GM12865 (cell line): ENCODE data around the gene PSMG4.

ENCODE experiments used
- DNase-seq: peaks from one replicate; pipeline ENCODE4 v3.0.0; 2010; ENCODE audit warnings: low read depth
- H3K4me3 ChIP-seq: 2 replicates; pipeline ENCODE4 v1.5.1; 2011; ENCODE audit warnings: mild to moderate bottlenecking, low read depth, low read length, control low read depth
- TF ChIP-seq, protein P1 (sequence below): IDR thresholded peaks from 2 replicates; pipeline ENCODE4 v1.5.1; 2011; ENCODE audit warnings: low read length, control low read depth, low read depth, inconsistent platforms; ENCODE audit not compliant: insufficient read depth; ENCODE audit errors: missing control alignments

Gene PSMG4

DNA sequence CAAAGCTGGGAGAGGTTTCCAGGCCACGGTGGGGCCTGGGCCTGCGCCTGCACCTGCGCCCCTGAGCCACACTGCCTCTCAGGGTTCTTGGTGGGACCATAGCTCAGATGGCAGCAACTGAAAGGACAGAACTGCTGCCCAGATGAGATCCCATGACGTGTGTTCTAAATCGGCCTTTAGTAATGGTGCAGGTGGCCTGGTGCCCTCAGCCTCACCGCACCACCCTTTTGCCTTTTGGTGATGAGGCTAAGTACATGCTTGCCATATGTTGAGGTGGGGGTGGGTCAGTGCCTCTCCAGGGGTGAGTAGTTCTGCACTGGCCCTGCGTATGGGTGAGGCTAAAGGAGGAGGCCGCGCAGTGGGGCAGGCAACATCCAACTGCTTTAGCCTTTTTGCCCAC lies 7.4 kb downstream of the PSMG4 start:
- TF ChIP-seq, protein P1, sequence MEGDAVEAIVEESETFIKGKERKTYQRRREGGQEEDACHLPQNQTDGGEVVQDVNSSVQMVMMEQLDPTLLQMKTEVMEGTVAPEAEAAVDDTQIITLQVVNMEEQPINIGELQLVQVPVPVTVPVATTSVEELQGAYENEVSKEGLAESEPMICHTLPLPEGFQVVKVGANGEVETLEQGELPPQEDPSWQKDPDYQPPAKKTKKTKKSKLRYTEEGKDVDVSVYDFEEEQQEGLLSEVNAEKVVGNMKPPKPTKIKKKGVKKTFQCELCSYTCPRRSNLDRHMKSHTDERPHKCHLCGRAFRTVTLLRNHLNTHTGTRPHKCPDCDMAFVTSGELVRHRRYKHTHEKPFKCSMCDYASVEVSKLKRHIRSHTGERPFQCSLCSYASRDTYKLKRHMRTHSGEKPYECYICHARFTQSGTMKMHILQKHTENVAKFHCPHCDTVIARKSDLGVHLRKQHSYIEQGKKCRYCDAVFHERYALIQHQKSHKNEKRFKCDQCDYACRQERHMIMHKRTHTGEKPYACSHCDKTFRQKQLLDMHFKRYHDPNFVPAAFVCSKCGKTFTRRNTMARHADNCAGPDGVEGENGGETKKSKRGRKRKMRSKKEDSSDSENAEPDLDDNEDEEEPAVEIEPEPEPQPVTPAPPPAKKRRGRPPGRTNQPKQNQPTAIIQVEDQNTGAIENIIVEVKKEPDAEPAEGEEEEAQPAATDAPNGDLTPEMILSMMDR: no peak
- DNase-seq: no peak
- H3K4me3 ChIP-seq: no peak overlapping the region

DNA sequence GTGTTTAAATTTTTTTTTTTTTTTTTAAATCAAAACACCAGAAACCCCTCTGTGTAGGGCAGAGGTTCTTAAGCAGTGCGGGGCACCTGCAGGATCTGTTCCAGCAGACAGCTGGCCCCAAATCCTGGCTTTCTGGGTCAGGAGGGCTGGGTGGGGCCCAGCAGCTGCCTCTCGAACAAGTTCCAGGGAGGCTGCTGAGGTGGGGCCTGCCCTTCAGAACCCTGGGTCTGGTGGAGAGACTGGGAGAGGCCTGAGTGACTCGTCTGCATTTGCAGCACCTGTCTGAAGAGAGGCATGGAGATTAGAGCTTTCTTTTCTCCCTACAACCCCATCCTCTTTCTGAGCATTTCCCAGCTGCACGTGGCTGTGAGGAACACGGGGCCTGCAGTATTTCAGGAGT lies 8.4 kb downstream of the PSMG4 start:
- TF ChIP-seq, protein P1: no peak
- DNase-seq: no peak
- H3K4me3 ChIP-seq: no peak overlapping the region

GRCh38 chr6:3268680-3269079 lies 9.9 kb downstream of the PSMG4 start:
- TF ChIP-seq, protein P1: no peak
- DNase-seq: no peak
- no peak overlapping the region for H3K4me3 ChIP-seq

DNA sequence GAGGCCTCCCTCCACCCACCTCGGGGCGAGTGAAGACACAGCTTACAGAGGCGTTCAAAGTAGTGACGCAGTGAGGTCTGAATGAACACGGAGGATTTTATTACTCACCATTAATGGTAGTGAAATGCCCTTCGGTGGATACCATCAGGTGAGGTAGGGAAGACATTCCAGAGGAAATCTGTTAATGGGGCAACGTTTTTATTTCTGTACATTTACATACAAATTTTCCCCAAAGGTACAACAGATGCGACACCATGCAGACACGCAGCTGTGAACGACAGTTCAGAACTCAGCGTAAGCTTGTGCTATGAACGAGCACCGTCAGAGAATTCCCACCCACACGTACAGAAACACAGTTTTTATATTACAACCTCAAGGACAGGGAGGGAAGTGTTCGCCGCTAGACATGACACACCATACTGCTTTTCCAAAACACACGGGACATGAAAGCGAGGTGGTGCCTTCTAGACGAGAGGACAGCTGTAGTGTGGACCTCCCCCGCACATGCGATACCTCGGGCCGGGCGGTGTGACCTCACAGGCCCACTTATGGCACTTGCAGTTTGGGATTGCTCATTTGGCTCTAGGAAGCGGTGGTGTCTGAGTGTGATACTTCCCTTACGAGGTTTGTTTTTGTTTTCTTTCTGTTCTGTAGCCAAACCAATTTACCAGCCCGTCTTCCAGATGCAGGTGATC lies 10.7 kb downstream of the PSMG4 start:
- DNase-seq: no peak
- TF ChIP-seq, protein P1: no peak

GRCh38 chr6:3270258-3270657 lies 11.5 kb downstream of the PSMG4 start:
- no peak overlapping the region for H3K4me3 ChIP-seq
- TF ChIP-seq, protein P1: no peak
- DNase-seq: no peak

More for the DNA sequence above, 10.7 kb downstream of the PSMG4 start:
- H3K4me3 ChIP-seq: no peak overlapping the region

GRCh38 chr6:3271756-3272155 lies 13.0 kb downstream of the PSMG4 start:
- DNase-seq: no peak
- no peak overlapping the region for H3K4me3 ChIP-seq
- TF ChIP-seq, protein P1: no peak
